IPS-NIHi7 (cell line): ENCODE measurements around the gene B3GNT8.
"Not testable (repeated sequence)": the region's sequence is repeated elsewhere in the genome, so short reads cannot be mapped to it uniquely, and the experiment has no call there.

Experiments used
- DNase-seq: peaks from one replicate; pipeline ENCODE4 v3.0.0; 2012; ENCODE audit warnings: mixed read lengths; ENCODE audit errors: extremely low spot score

The B3GNT8 gene

GRCh38 chr19:41391618-41392017 lies 35.6 kb downstream of the B3GNT8 start:
- no peak for DNase-seq

- no peak for DNase-seq
These were observed 40.7 kb downstream of the B3GNT8 start for GRCh38 chr19:41386442-41386841.

GRCh38 chr19:41384351-41384750 lies 42.8 kb downstream of the B3GNT8 start:
- no peak for DNase-seq

GRCh38 chr19:41381536-41381935 lies 45.6 kb downstream of the B3GNT8 start:
- DNase-seq, result not testable (repeated sequence)

- DNase-seq, result peak; percentile 69
These were observed 49.0 kb downstream of the B3GNT8 start for GRCh38 chr19:41377977-41378709.

- DNase-seq, result no peak
These were observed 50.2 kb downstream of the B3GNT8 start for GRCh38 chr19:41376998-41377365.

GRCh38 chr19:41376241-41376997 lies 50.8 kb downstream of the B3GNT8 start, which contains the start of gene TMEM91:
Gene TMEM91 (plus strand): TSS chr19:41376533. CDS start chr19:41378310, 1,777 bp downstream.
- peak; percentile 79 for DNase-seq
